Panc1 (cell line): ENCODE results near the gene RABGGTA. TPM values are rescaled to one million over a fixed set of nuclear protein-coding genes. Genes with fewer than 3 reads are reported as not detected.

Experiments
- ATAC-seq: fragments of 200-7000 bp; cut with Tn5 transposase; 2 replicates; pipeline ENCODE4 v1.9.1; 2020; ENCODE audit warnings: mild to moderate bottlenecking, moderate library complexity
- BruUV-seq: library from RNA; stranded (reverse); fragments of 400-500 nt; replicated peaks from 2 replicates; lab custom pipeline; 2021; lab: Mats Ljungman, UMichigan
- CTCF ChIA-PET: fragments of 300-600 bp; sonication (Branson Sonifier 250); formaldehyde crosslinking; loops from one replicate; lab custom pipeline; 2022; ENCODE audit warnings: antibody characterized with exemption; lab: Charles Lee
- POLR2A ChIA-PET: fragments of 300-600 bp; sonication (Branson Sonifier 250); formaldehyde crosslinking; loops from one replicate; lab custom pipeline; 2022; ENCODE audit warnings: antibody characterized with exemption; lab: Charles Lee
- DNase-seq: peaks from one replicate; pipeline ENCODE4 v3.0.0-alpha.2; 2010; ENCODE audit warnings: low read depth, low spot score
- H3K27ac ChIP-seq: 2 replicates; pipeline ENCODE4 v1.5.1; 2011; ENCODE audit warnings: mild to moderate bottlenecking, low read length, inconsistent platforms
- H3K27me3 ChIP-seq: fragments of 200-500 bp; sonication (Bioruptor generic); 2 replicates; pipeline ENCODE4 v1.6.0; 2014; ENCODE audit warnings: low read length, inconsistent platforms; ENCODE audit not compliant: control insufficient read depth, insufficient read depth
- H3K36me3 ChIP-seq: fragments of 200-500 bp; sonication (Bioruptor generic); 2 replicates; pipeline ENCODE4 v1.5.1; 2014; ENCODE audit warnings: inconsistent platforms, mild to moderate bottlenecking, low read length, moderate library complexity; ENCODE audit not compliant: control insufficient read depth, insufficient read depth
- H3K4me1 ChIP-seq: 2 replicates; pipeline ENCODE4 v1.5.1; 2011; ENCODE audit warnings: inconsistent platforms, mild to moderate bottlenecking, low read length, moderate library complexity; ENCODE audit not compliant: control insufficient read depth, insufficient read depth
- H3K4me3 ChIP-seq, 2 experiments: 2 replicates each; pipeline ENCODE4 v1.5.1; 2011 to 2012; ENCODE audit warnings: low read depth in 2 of 2, low read length in 2 of 2, mild to moderate bottlenecking in 2 of 2, inconsistent platforms in 1 of 2, moderate library complexity in 1 of 2
- H3K9me3 ChIP-seq: fragments of 200-500 bp; sonication (Bioruptor generic); 2 replicates; pipeline ENCODE4 v1.5.1; 2014; ENCODE audit warnings: low read depth, mild to moderate bottlenecking, inconsistent platforms, low read length, moderate library complexity; ENCODE audit not compliant: control insufficient read depth, insufficient read depth
- POLR2AphosphoS5 ChIP-seq: IDR thresholded peaks from 2 replicates; pipeline ENCODE4 v1.6.1; 2012; ENCODE audit warnings: mild to moderate bottlenecking, low read depth, low read length, moderate library complexity
- REST ChIP-seq, 2 experiments: IDR thresholded peaks; 2 replicates each; pipeline ENCODE4 v1.6.1; 2011 to 2012; ENCODE audit warnings: low read depth in 2 of 2, control low read depth in 1 of 2, low read length in 1 of 2, mild to moderate bottlenecking in 1 of 2, moderate library complexity in 1 of 2; ENCODE audit not compliant: insufficient read depth in 1 of 2
- SIN3A ChIP-seq: IDR thresholded peaks from 2 replicates; pipeline ENCODE4 v1.6.1; 2012; ENCODE audit warnings: low read depth, mild to moderate bottlenecking, low read length, moderate library complexity, borderline replicate concordance; ENCODE audit not compliant: insufficient read depth
- TCF7L2 ChIP-seq: IDR thresholded peaks from 2 replicates; pipeline ENCODE4 v1.6.1; 2011; ENCODE audit warnings: mild to moderate bottlenecking, low read depth, low read length, inconsistent platforms
- in situ Hi-C: cut with HindIII; loops from 2 replicates; pipeline ENCODE4 v1.10.0; 2016; ENCODE audit warnings: low sequenced_read_pairs, low pct_unique_long_range_greater_than_20kb
- intact Hi-C: fragments of 100-400 bp; cut with micrococcal nuclease; formaldehyde crosslinking; loops from one replicate; pipeline ENCODE4 v1.10.0; 2022; ENCODE audit not compliant: unreplicated experiment
- total RNA-seq: library from RNA; stranded (reverse); gene quantifications from one replicate; pipeline ENCODE4 v1.2.1, GENCODE V29; 2021; ENCODE audit not compliant: unreplicated experiment
- TF ChIP-seq, protein P1 (sequence below): fragments of 450-650 bp; IDR thresholded peaks from 2 replicates; pipeline ENCODE4 v1.5.1; 2017; ENCODE audit warnings: mild to moderate bottlenecking

The RABGGTA gene
- total RNA-seq, 1 experiment from 2014 or later = 30.9 TPM

DNA sequence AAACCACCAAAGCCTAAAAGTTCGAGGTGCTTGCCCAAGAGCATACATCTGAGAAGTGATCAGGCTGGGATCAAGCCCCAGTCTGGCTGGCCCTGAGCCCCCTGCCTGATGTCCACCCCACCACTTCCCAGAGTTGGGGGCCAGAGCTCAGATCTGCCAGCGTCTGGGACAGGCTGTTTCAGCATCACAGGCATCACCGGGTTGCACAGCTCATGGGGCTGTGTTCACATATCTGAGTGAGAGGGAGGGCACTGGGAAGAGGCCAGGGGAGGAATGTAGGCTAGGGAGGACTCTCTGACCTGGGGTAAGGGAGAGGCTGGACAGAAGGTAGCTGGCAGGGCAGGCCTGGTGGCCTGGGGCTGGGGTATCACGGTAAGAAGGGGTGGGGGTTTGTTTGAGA, 14.4 kb downstream of the RABGGTA start:
- Histone ChIP-seq H3K4me1 (no peaks in the 10 kb centered on the region), H3K27me3 (no peaks in the 10 kb centered on the region), H3K36me3 (no peaks in the 10 kb centered on the region), H3K27ac (no peak overlapping the region), H3K9me3 (no peaks in the 10 kb centered on the region), H3K4me3 (no peak overlapping the region)
- no peak for DNase-seq
- ChIA-PET CTCF (no interaction called here), POLR2A (interaction anchor here (0.5 kb wide), 1 partner anchor 8 kb away, joined by 4 read pairs; no protein-coding TSS in a partner anchor)
- in situ Hi-C loops = no loop called here
- BruUV-seq = no TSS peak
- TF ChIP-seq POLR2AphosphoS5 (no peak), TCF7L2 (no peak), REST (IDR thresholded peaks at IDR 0.05; ENCODE audit: insufficient read depth in 1 of 2, low read depth in 2 of 2, low read length in 1 of 2) (no peak), SIN3A (no peak)
- TF ChIP-seq, protein P1, sequence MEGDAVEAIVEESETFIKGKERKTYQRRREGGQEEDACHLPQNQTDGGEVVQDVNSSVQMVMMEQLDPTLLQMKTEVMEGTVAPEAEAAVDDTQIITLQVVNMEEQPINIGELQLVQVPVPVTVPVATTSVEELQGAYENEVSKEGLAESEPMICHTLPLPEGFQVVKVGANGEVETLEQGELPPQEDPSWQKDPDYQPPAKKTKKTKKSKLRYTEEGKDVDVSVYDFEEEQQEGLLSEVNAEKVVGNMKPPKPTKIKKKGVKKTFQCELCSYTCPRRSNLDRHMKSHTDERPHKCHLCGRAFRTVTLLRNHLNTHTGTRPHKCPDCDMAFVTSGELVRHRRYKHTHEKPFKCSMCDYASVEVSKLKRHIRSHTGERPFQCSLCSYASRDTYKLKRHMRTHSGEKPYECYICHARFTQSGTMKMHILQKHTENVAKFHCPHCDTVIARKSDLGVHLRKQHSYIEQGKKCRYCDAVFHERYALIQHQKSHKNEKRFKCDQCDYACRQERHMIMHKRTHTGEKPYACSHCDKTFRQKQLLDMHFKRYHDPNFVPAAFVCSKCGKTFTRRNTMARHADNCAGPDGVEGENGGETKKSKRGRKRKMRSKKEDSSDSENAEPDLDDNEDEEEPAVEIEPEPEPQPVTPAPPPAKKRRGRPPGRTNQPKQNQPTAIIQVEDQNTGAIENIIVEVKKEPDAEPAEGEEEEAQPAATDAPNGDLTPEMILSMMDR = no peak
- intact Hi-C loops = no loop called here
- no peak for ATAC-seq

- ATAC-seq (no peak), DNase-seq (no peak)
- POLR2A ChIA-PET = no interaction called here
- H3K9me3 ChIP-seq = no peaks in the 10 kb centered on the region
- no peak overlapping the region for H3K27ac ChIP-seq
- no peaks in the 10 kb centered on the region for H3K4me1 ChIP-seq
- BruUV-seq = no TSS peak
- CTCF ChIA-PET = interaction anchor here (0.5 kb wide), 1 partner anchor 43 kb away, joined by 3 read pairs; no protein-coding TSS in a partner anchor
- TF ChIP-seq, protein P1 = no peak
- TF ChIP-seq POLR2AphosphoS5 (no peak), TCF7L2 (no peak), SIN3A (no peak), REST (IDR thresholded peaks at IDR 0.05; ENCODE audit: insufficient read depth in 1 of 2, low read depth in 2 of 2, low read length in 1 of 2) (no peak)
- no peak overlapping the region for H3K4me3 ChIP-seq
- intact Hi-C loops = no loop called here
- no peaks in the 10 kb centered on the region for H3K36me3 ChIP-seq
- no peaks in the 10 kb centered on the region for H3K27me3 ChIP-seq
- in situ Hi-C loops = no loop called here
Observed at GRCh38 chr14:24255931-24256711, 15.3 kb downstream of the RABGGTA start.
